Measurements from ENCODE around the gene GEMIN5.
"Not testable (repeated sequence)": the region's sequence is repeated elsewhere in the genome, so short reads cannot be mapped to it uniquely, and the experiment has no call there.

The GEMIN5 gene, protein sequence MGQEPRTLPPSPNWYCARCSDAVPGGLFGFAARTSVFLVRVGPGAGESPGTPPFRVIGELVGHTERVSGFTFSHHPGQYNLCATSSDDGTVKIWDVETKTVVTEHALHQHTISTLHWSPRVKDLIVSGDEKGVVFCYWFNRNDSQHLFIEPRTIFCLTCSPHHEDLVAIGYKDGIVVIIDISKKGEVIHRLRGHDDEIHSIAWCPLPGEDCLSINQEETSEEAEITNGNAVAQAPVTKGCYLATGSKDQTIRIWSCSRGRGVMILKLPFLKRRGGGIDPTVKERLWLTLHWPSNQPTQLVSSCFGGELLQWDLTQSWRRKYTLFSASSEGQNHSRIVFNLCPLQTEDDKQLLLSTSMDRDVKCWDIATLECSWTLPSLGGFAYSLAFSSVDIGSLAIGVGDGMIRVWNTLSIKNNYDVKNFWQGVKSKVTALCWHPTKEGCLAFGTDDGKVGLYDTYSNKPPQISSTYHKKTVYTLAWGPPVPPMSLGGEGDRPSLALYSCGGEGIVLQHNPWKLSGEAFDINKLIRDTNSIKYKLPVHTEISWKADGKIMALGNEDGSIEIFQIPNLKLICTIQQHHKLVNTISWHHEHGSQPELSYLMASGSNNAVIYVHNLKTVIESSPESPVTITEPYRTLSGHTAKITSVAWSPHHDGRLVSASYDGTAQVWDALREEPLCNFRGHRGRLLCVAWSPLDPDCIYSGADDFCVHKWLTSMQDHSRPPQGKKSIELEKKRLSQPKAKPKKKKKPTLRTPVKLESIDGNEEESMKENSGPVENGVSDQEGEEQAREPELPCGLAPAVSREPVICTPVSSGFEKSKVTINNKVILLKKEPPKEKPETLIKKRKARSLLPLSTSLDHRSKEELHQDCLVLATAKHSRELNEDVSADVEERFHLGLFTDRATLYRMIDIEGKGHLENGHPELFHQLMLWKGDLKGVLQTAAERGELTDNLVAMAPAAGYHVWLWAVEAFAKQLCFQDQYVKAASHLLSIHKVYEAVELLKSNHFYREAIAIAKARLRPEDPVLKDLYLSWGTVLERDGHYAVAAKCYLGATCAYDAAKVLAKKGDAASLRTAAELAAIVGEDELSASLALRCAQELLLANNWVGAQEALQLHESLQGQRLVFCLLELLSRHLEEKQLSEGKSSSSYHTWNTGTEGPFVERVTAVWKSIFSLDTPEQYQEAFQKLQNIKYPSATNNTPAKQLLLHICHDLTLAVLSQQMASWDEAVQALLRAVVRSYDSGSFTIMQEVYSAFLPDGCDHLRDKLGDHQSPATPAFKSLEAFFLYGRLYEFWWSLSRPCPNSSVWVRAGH (N-terminal part only)

DNA sequence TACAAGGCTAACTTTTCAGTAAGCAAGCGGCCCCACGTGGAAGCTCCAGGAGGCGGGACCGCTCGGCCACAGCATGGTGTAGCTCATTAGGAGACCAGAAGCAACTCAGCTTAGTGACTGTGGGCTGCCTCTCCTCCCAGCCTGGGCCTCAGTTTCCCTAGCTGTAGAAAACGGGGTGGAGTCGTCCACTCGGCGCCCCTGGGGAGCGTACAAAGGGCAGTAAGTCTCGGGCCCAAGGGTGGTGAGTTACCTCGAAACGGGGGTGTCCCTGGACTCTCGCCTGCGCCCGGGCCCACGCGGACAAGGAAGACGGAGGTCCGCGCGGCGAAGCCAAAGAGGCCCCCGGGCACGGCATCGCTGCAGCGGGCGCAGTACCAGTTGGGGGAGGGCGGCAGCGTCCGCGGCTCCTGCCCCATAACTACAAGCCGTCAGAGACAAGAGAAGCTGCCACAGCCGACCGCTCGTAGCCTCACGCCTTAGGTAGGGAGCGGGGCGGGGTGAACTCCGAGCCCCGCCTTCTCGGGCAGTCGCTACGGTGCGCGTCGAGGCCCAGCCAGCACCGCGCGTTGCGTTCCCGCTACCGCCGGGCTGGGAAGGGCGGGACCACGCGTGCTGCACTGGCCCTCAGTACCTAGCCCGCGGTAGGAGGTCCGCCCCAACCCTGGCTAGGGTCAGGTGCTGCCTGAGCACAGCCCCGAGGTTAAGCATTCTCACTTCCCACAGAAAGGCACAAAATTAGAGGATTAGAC is at the start of gene GEMIN5:
Gene GEMIN5 (minus strand): TSS at position 494 of the 749 bp plus-strand sequence. CDS start 78 bp downstream, at position 416.
- DNase-seq (ENCODE audit: low read depth in 4 of 4, low spot score in 1 of 4) = peak; percentile 67 to 79 (median 72)

DNA sequence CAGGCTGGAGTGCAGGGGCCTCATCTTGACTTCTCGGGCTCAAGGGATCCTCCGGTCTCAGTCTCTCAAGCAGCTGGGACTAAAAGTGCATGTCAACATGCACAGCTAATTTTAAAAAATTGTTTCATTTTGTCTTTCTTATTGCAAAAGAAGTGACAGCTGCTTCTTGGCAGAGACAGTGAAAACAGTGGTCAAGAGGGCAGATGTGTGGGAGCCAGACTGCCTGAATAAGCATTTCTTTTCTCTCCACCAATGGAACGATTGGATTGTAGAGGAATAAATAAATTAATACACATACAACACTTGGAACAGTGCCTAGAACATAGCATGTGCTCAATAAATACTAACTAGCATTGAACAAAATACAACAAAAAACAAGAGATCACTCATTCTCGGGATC is 48.1 kb upstream of the GEMIN5 start:
- DNase-seq (ENCODE audit: low read depth in 4 of 4, low spot score in 1 of 4) = no peak

- DNase-seq (ENCODE audit: low read depth in 4 of 4, low spot score in 1 of 4) = no peak
Observed at GRCh38 chr5:154984946-154985516, 47.0 kb upstream of the GEMIN5 start.

DNA sequence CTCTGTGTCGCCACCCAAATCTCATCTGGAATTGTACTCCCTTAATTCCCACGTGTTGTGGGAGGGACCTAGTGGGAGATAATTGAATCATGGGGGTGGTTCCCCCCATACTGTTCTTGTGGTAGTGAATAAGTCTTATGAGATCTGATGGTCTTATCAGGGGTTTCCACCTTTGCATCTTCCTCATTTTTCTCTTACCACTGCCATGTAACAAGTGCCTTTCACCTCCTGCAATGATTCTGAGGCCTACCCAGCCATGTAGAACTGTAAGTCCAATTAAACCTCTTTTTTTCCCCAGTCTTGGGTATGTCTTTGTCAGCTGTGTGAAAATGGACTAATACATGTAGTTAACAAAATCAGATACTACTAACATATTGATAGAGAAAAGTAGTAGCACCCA is 40.3 kb upstream of the GEMIN5 start:
- not testable (repeated sequence) for DNase-seq (ENCODE audit: low read depth in 4 of 4, low spot score in 1 of 4)

DNA sequence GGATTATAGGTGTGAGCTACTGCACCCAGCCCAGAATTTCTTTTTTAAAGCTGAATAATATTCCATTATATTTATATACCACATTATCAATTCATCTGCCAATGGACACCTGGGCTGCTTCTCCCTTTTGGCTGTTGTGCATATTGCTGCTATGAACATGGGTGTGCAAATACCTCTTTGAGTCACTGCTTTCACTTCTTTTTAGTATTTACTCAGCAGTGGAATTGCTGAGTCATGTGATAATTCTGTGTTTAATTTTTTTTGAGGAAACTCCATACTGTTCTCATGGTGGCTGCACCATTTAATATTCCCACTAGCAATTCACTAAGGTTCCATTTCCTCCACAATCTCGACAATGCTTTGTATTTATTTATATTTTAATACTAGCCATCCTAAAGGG is 39.4 kb upstream of the GEMIN5 start:
- DNase-seq (ENCODE audit: low read depth in 4 of 4, low spot score in 1 of 4) = no peak

- DNase-seq (ENCODE audit: low read depth in 4 of 4, low spot score in 1 of 4) = not testable (repeated sequence)
Observed at GRCh38 chr5:154976082-154976481, 38.1 kb upstream of the GEMIN5 start.

GRCh38 chr5:154972476-154973080 is 34.6 kb upstream of the GEMIN5 start:
- DNase-seq (ENCODE audit: low read depth in 4 of 4, low spot score in 1 of 4) = no peak

DNA sequence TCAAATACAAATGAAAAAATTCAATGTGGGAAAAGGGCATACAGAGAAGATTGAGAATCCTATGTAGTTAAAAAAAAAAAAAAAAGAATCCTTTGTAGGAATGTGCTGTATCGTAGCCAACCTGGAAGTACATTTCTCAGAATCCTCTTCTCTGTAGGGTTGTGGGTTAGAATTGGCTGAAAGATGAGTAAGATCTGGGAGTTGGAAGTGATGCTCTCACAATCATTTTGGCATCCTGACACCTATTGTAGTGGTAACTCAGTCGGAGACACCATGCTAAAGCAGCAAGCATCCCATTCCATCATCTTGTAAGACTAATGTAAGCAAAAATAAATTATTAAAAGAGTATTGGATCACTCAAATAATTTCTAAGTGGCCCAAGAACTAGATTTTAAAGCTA is 33.5 kb upstream of the GEMIN5 start:
- no peak for DNase-seq (ENCODE audit: low read depth in 4 of 4, low spot score in 1 of 4)

GRCh38 chr5:154970759-154971158 is 32.7 kb upstream of the GEMIN5 start:
- no peak for DNase-seq (ENCODE audit: low read depth in 4 of 4, low spot score in 1 of 4)

DNA sequence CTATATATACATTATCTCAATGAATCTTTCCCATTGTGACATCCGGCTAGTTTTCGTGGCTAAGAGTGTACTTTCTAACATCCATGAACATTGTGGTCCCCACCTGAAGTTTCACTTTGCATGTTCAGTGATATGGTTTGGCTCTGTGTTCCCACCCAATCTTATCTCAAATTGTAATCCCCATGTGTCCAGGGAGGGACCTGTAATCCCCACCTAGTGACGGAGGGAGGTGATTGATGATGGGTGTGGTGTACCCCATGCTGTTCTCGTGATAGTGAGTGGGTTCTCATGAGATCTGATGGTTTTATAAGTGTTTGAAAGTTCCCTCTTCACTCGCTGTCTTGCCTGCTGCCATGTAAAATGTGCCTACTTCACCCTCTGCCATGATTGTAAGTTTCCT is 30.9 kb upstream of the GEMIN5 start:
- DNase-seq (ENCODE audit: low read depth in 4 of 4, low spot score in 1 of 4) = no peak

GRCh38 chr5:154967421-154968024 is 29.5 kb upstream of the GEMIN5 start:
- no peak for DNase-seq (ENCODE audit: low read depth in 4 of 4, low spot score in 1 of 4)

GRCh38 chr5:154966874-154967273 is 28.9 kb upstream of the GEMIN5 start:
- no peak for DNase-seq (ENCODE audit: low read depth in 4 of 4, low spot score in 1 of 4)

DNA sequence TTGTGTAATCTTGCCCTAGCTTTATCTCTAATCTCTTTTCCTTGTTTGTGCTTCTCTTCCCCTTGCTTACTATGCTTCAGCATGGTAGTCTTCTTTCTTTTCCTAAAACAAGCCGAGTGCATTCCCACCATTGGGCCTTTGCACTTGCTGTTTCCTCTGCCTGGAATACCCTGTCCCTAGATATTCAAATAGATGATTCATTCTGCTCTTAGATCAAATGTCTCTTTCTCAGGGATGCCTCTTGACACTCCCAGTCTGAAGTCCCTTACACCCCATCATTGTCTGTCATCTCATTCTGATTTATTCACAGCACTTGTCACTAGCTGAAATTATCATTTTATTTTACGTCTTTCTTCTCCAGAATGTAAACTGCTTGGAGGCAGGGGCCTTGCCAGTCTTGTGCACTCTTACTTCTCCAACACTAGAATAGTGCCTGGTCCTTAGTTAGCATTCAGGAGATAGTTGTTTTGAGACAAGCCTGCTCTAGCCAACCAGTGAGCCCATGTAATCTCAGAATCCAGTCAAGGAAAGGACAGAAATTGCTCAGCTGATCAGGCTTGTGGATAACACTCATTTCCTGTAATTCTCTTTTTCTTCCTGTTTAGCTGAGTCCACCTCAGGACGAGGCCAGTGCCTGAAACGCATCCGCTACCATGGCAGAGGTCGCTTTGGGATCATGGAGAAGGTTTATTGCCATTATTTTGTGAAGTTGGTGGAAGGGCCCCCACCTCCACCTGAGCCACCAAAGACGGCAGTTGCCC is 28.2 kb upstream of the GEMIN5 start:
- no peak for DNase-seq (ENCODE audit: low read depth in 4 of 4, low spot score in 1 of 4)

DNA sequence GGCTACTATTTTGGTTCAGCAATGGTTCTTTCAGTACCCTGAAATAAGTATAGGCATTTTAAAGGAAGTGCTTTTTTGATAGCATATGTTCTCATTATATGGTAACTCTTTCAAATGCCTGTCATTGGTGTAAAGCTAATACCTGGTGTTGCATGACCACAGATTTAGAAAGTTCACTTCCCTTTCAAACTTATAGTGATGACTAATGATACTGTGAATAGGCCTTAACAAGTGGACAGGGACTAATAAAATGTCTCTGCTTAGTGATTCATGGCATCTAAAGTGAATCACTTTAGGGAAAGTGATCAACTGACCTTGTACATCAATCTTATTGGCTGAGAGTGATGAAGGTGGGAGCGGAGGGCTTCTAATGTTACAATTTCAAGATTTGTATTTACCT is 24.5 kb upstream of the GEMIN5 start:
- DNase-seq (ENCODE audit: low read depth in 4 of 4, low spot score in 1 of 4) = no peak

DNA sequence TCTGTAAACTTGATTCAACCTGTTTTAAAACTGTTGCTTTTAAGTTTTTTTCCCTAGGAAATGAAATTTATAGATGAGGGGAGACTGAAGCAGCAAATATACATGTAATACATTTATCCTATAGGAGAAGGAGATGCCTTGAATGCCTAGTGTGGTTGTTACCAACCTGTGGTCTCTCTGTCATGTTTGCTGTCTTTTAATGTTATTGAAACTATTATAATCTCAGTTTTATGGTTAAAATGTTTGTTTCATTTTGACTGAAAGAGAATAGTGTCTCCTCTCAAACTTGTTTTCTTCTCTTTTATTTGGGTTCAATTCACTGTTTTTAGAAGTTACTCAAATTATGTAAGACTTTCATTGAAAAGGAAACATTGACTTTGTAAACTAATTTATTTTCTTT is 18.7 kb upstream of the GEMIN5 start:
- DNase-seq (ENCODE audit: low read depth in 4 of 4, low spot score in 1 of 4) = no peak

DNA sequence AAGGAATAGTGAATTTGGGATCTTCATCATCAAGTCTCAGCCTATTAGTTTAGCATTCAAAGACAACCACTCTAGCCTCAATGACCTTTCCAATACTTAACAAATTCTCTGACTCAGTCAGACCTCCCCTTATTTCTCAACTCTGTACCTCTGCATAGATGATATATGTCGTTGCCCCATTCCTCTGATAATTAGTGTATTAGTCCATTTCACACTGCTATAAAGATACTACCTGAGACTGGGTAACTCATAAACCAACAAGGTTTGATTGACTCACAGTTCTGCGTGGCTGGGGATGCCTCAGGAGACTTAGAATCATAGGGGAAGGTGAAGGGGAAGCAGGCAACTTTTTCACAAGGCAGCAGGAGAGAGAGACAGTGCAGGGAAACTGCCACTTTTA is 11.8 kb upstream of the GEMIN5 start:
- no peak for DNase-seq (ENCODE audit: low read depth in 4 of 4, low spot score in 1 of 4)

GRCh38 chr5:154948313-154948712 is 10.3 kb upstream of the GEMIN5 start:
- DNase-seq (ENCODE audit: low read depth in 4 of 4, low spot score in 1 of 4) = no peak

DNA sequence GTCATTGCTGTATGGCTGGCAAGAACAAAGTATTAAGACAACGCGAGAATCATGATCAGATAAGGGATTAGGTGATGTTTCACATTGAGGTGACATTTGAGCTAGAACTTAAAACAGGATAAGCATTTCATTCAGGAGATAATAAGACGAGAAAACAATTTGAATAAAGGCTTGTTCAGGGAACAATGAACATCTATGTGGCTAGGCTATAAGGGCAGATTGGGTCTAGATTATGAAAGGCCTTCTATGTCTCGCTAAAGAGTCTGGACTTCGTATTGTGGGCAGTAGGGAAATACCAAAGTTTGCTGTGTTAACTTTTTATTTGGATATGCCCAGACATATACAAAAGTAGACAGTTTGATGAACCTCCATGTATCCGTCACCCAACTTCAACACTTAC is 9.8 kb upstream of the GEMIN5 start:
- DNase-seq (ENCODE audit: low read depth in 4 of 4, low spot score in 1 of 4) = no peak
